ENCODE data around the gene CNTN1.

- TF ChIP-seq POLR2AphosphoS5 (IDR thresholded peaks at IDR 0.05; ENCODE audit: low read depth, low read length), result no peak
- no peak for TF ChIP-seq TAF1 (IDR thresholded peaks at IDR 0.05; ENCODE audit: borderline replicate concordance, insufficient read depth, low read length)
- no peak for TF ChIP-seq REST (IDR thresholded peaks at IDR 0.05; ENCODE audit: insufficient read depth in 1 of 2, low read depth in 2 of 2, low read length in 2 of 2)
Observed at GRCh38 chr12:41049033-41049432, 356.8 kb downstream of the CNTN1 start.

All from PFSK-1 (cell line).